A673 (cell line): ENCODE results near the gene RAB27B. TPM values are rescaled to one million over a fixed set of nuclear protein-coding genes. Genes with fewer than 3 reads are reported as not detected.

ENCODE experiments used
- BruUV-seq: library from RNA; stranded (reverse); fragments of 400-500 nt; replicated peaks from 2 replicates; lab custom pipeline; 2021; lab: Mats Ljungman, UMichigan
- CTCF ChIA-PET: fragments of 300-600 bp; sonication (Branson Sonifier 250); formaldehyde crosslinking; loops from one replicate; lab custom pipeline; 2022; ENCODE audit warnings: antibody characterized with exemption; lab: Charles Lee
- POLR2A ChIA-PET: fragments of 300-600 bp; sonication (Branson Sonifier 250); formaldehyde crosslinking; loops from one replicate; lab custom pipeline; 2022; ENCODE audit warnings: antibody characterized with exemption; ENCODE audit not compliant: low non-redundant PET; lab: Charles Lee
- DNase-seq: peaks from one replicate; pipeline ENCODE4 v3.0.0-alpha.2; 2015; ENCODE audit warnings: low spot score
- H3K27ac ChIP-seq: fragments of 200-600 bp; sonication (generic); 2 replicates; pipeline ENCODE4 v1.5.1; 2016; ENCODE audit warnings: mixed run types, low read depth, mild to moderate bottlenecking, mixed read lengths, antibody characterized with exemption, low read length; ENCODE audit not compliant: poor library complexity, severe bottlenecking
- H3K27me3 ChIP-seq: fragments of 200-600 bp; sonication (generic); replicated peaks from 2 replicates; pipeline ENCODE4 v1.6.1; 2017; ENCODE audit warnings: mixed run types, low read depth, mild to moderate bottlenecking, mixed read lengths, antibody characterized with exemption, low read length; ENCODE audit not compliant: insufficient read depth, poor library complexity
- H3K36me3 ChIP-seq: fragments of 200-600 bp; sonication (generic); 2 replicates; pipeline ENCODE4 v1.6.1; 2016; ENCODE audit warnings: mixed run types, mild to moderate bottlenecking, mixed read lengths, antibody characterized with exemption, low read length; ENCODE audit not compliant: insufficient read depth, poor library complexity, severe bottlenecking
- H3K4me1 ChIP-seq: fragments of 200-600 bp; sonication (generic); 2 replicates; pipeline ENCODE4 v1.6.1; 2017; ENCODE audit warnings: mixed run types, mild to moderate bottlenecking, mixed read lengths, antibody characterized with exemption, low read length; ENCODE audit not compliant: insufficient read depth, poor library complexity, severe bottlenecking
- H3K4me3 ChIP-seq: fragments of 200-600 bp; sonication (generic); 2 replicates; pipeline ENCODE4 v1.5.1; 2016; ENCODE audit warnings: low read depth, mixed run types, mild to moderate bottlenecking, mixed read lengths, low read length; ENCODE audit not compliant: poor library complexity, severe bottlenecking
- H3K9me3 ChIP-seq: fragments of 200-600 bp; sonication (generic); 2 replicates; pipeline ENCODE4 v1.6.1; 2016; ENCODE audit warnings: mixed run types, low read depth, mild to moderate bottlenecking, mixed read lengths, antibody characterized with exemption, low read length; ENCODE audit not compliant: poor library complexity, severe bottlenecking
- CTCF ChIP-seq: fragments of 300-800, 200-600 bp; sonication (generic); conservative IDR thresholded peaks from 2 replicates; pipeline ENCODE4 v1.5.1; 2017; ENCODE audit warnings: low read depth, mild to moderate bottlenecking, antibody characterized with exemption, low read length, moderate library complexity, mixed read lengths
- EZH2 ChIP-seq: fragments of 200-600 bp; sonication (generic); IDR thresholded peaks from 2 replicates; pipeline ENCODE4 v1.6.1; 2017; ENCODE audit warnings: borderline replicate concordance, low read depth, mild to moderate bottlenecking, mixed read lengths, antibody characterized with exemption, low read length; ENCODE audit not compliant: poor library complexity, severe bottlenecking
- intact Hi-C: fragments of 100-400 bp; cut with micrococcal nuclease; formaldehyde crosslinking; loops from one replicate; pipeline ENCODE4 v1.10.0; 2022; ENCODE audit not compliant: unreplicated experiment
- total RNA-seq: library from RNA; stranded (reverse); gene quantifications from 2 replicates; pipeline ENCODE4 v1.2.3, GENCODE V29; 2021

The RAB27B gene
- total RNA-seq, 1 experiment from 2014 or later = not detected

GRCh38 chr18:54801374-54801773 is 26.9 kb upstream of the RAB27B start:
- Histone ChIP-seq H3K36me3 (no peaks in the 10 kb centered on the region), H3K9me3 (no peaks in the 10 kb centered on the region), H3K4me3 (no peak overlapping the region), H3K27me3 (peaks cover 5% of the 10 kb centered on the region), H3K4me1 (no peaks in the 10 kb centered on the region), H3K27ac (no peak overlapping the region)
- intact Hi-C loops = no loop called here
- TF ChIP-seq EZH2 (no peak), CTCF (no peak)
- ChIA-PET POLR2A (no interaction called here), CTCF (no interaction called here)
- DNase-seq = no peak
- BruUV-seq = no TSS peak

GRCh38 chr18:54802178-54802577 is 26.1 kb upstream of the RAB27B start:
- H3K27ac ChIP-seq = no peak overlapping the region
- H3K4me3 ChIP-seq = no peak overlapping the region
- no peak for TF ChIP-seq CTCF
- ChIA-PET CTCF (no interaction called here), POLR2A (no interaction called here)
- no peaks in the 10 kb centered on the region for H3K4me1 ChIP-seq
- H3K9me3 ChIP-seq = no peaks in the 10 kb centered on the region
- DNase-seq = no peak
- BruUV-seq = no TSS peak
- intact Hi-C loops = no loop called here
- H3K36me3 ChIP-seq = no peaks in the 10 kb centered on the region
- peaks cover 5% of the 10 kb centered on the region for H3K27me3 ChIP-seq

- BruUV-seq = no TSS peak
- ChIA-PET CTCF (no interaction called here), POLR2A (no interaction called here)
- Histone ChIP-seq H3K4me1 (no peaks in the 10 kb centered on the region), H3K36me3 (no peaks in the 10 kb centered on the region), H3K9me3 (no peaks in the 10 kb centered on the region), H3K4me3 (no peak overlapping the region), H3K27ac (no peak overlapping the region), H3K27me3 (peaks cover 5% of the 10 kb centered on the region)
- TF ChIP-seq CTCF (no peak), EZH2 (no peak)
- no peak for DNase-seq
- intact Hi-C loops = no loop called here
Observed at GRCh38 chr18:54802686-54803395, 25.4 kb upstream of the RAB27B start.
